ENCODE data around the gene DGCR8.

DNA sequence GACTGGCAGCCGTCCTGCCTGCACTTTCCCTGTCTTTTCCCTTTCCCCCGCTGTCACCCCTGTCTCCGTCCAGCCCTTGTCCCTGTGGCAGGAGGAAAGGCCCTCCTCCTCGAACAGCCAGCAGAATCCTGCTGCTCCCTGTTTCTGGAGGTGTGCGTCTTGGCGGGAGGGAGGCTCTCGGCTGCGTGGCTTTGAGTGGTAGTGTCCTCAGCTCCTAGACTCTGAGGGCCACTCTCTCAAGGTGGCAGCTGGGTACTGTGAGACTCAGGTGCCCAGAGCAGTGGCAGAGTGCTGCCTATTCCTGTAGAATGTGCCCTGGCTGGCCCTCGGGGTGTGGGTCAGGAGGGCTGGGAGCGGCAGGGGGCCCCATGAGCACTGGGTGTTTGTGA is 26.8 kb downstream of the DGCR8 start:
- TF ChIP-seq, protein P1, sequence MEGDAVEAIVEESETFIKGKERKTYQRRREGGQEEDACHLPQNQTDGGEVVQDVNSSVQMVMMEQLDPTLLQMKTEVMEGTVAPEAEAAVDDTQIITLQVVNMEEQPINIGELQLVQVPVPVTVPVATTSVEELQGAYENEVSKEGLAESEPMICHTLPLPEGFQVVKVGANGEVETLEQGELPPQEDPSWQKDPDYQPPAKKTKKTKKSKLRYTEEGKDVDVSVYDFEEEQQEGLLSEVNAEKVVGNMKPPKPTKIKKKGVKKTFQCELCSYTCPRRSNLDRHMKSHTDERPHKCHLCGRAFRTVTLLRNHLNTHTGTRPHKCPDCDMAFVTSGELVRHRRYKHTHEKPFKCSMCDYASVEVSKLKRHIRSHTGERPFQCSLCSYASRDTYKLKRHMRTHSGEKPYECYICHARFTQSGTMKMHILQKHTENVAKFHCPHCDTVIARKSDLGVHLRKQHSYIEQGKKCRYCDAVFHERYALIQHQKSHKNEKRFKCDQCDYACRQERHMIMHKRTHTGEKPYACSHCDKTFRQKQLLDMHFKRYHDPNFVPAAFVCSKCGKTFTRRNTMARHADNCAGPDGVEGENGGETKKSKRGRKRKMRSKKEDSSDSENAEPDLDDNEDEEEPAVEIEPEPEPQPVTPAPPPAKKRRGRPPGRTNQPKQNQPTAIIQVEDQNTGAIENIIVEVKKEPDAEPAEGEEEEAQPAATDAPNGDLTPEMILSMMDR (IDR thresholded peaks at IDR 0.05): no peak
- no peak for TF ChIP-seq ZFX (IDR thresholded peaks at IDR 0.05; ENCODE audit: borderline replicate concordance)
